Measurements from ENCODE around the gene LRP5. TPM values are rescaled to one million over a fixed set of nuclear protein-coding genes. Genes with fewer than 3 reads are reported as not detected.

LRP5 gene
- total RNA-seq, 1 experiment from 2014 or later, result 55.2 TPM

GRCh38 chr11:68431984-68432645 is 119.7 kb downstream of the LRP5 start:
- no TSS peak for BruUV-seq (replicated peaks)
- H3K4me3 ChIP-seq (replicated peaks in 1 of 2; ENCODE audit: low read depth in 1 of 2, low read length in 2 of 2), result no peak overlapping the region
- H2AFZ ChIP-seq (ENCODE audit: low read depth, low read length, poor library complexity, severe bottlenecking), result no peak overlapping the region
- H3K9me3 ChIP-seq (ENCODE audit: control insufficient read depth in 1 of 2, insufficient read depth in 1 of 2, low read depth in 1 of 2, low read length in 2 of 2), result peaks cover 6 to 7% of the 10 kb centered on the region in 2 experiments; a peak in 2 of 4 replicates
- no peak for TF ChIP-seq ZBTB33 (IDR thresholded peaks at IDR 0.05; ENCODE audit: extremely low read depth, insufficient replicate concordance, low read length)
- no peak for TF ChIP-seq TCF7L2 (IDR thresholded peaks at IDR 0.05; ENCODE audit: borderline replicate concordance, extremely low read depth, insufficient read depth, insufficient read length)
- peaks cover 0 to 8% of the 10 kb centered on the region in 2 experiments; a peak in 2 of 4 replicates for H3K4me1 ChIP-seq (ENCODE audit: control insufficient read depth in 1 of 2, insufficient read depth in 2 of 2, low read length in 2 of 2)
- RAD21 ChIA-PET (ENCODE audit: low non-redundant PET in 1 of 2, low total read pairs in 2 of 2, uncharacterized antibody in 2 of 2, unreplicated experiment in 2 of 2), result no interaction called here
- intact Hi-C loops (cut with micrococcal nuclease), result no loop called here
- H4K20me1 ChIP-seq (ENCODE audit: insufficient read depth), result no peaks in the 10 kb centered on the region
- CTCF ChIA-PET, result no interaction called here
- H3K36me3 ChIP-seq (ENCODE audit: control insufficient read depth in 1 of 2, insufficient read depth in 2 of 2, low read length in 2 of 2), result peaks cover 8 to 23% of the 10 kb centered on the region in 2 experiments; a peak in 3 of 4 replicates
- ATAC-seq (no peak), DNase-seq (ENCODE audit: low read depth, low spot score) (no peak)
- H3K27me3 ChIP-seq (ENCODE audit: insufficient read depth, low read length), result no peaks in the 10 kb centered on the region
- POLR2A ChIA-PET, result no interaction called here
- H3K9ac ChIP-seq (ENCODE audit: low read length), result no peak overlapping the region
- no peaks in the 10 kb centered on the region for H3K79me2 ChIP-seq (ENCODE audit: insufficient read depth, low read length)
- no peaks in the 10 kb centered on the region for H3K9me2 ChIP-seq (ENCODE audit: insufficient read depth)
- H3K4me2 ChIP-seq (ENCODE audit: low read length), result no peak overlapping the region
- no peak overlapping the region for H3K27ac ChIP-seq (ENCODE audit: low read depth, low read length)

GRCh38 chr11:68432874-68433273 is 120.5 kb downstream of the LRP5 start:
- POLR2A ChIA-PET, result no interaction called here

More at GRCh38 chr11:68432874-68433273, 120.5 kb downstream of the LRP5 start:
- Histone ChIP-seq H3K4me2 (ENCODE audit: low read length) (no peak overlapping the region), H3K9me2 (ENCODE audit: insufficient read depth) (no peaks in the 10 kb centered on the region), H3K27ac (ENCODE audit: low read depth, low read length) (no peak overlapping the region), H3K4me3 (replicated peaks in 1 of 2; ENCODE audit: low read depth in 1 of 2, low read length in 2 of 2) (no peak overlapping the region), H3K79me2 (ENCODE audit: insufficient read depth, low read length) (no peaks in the 10 kb centered on the region), H2AFZ (ENCODE audit: low read depth, low read length, poor library complexity, severe bottlenecking) (no peak overlapping the region), H3K9me3 (ENCODE audit: control insufficient read depth in 1 of 2, insufficient read depth in 1 of 2, low read depth in 1 of 2, low read length in 2 of 2) (peaks cover 6 to 7% of the 10 kb centered on the region in 2 experiments; a peak in 2 of 4 replicates), H3K36me3 (ENCODE audit: control insufficient read depth in 1 of 2, insufficient read depth in 2 of 2, low read length in 2 of 2) (peaks cover 8 to 23% of the 10 kb centered on the region in 2 experiments; a peak in 3 of 4 replicates), H3K9ac (ENCODE audit: low read length) (no peak overlapping the region), H4K20me1 (ENCODE audit: insufficient read depth) (no peaks in the 10 kb centered on the region), H3K4me1 (ENCODE audit: control insufficient read depth in 1 of 2, insufficient read depth in 2 of 2, low read length in 2 of 2) (peaks cover 0 to 15% of the 10 kb centered on the region in 2 experiments; a peak in 2 of 4 replicates), H3K27me3 (ENCODE audit: insufficient read depth, low read length) (no peaks in the 10 kb centered on the region)
- no peak for DNase-seq (ENCODE audit: low read depth, low spot score)
- intact Hi-C loops (cut with micrococcal nuclease), result no loop called here
- ChIA-PET CTCF (no interaction called here), RAD21 (ENCODE audit: low non-redundant PET in 1 of 2, low total read pairs in 2 of 2, uncharacterized antibody in 2 of 2, unreplicated experiment in 2 of 2) (no interaction called here)
- no peak for ATAC-seq
- BruUV-seq (replicated peaks), result no TSS peak
- TF ChIP-seq SP1 (IDR thresholded peaks at IDR 0.05; ENCODE audit: low read depth), result no peak
- TF ChIP-seq EZH2 (IDR thresholded peaks at IDR 0.05), result no peak
- no peak for TF ChIP-seq JUND (IDR thresholded peaks at IDR 0.05)
- TF ChIP-seq POLR2AphosphoS5 (IDR thresholded peaks at IDR 0.05; ENCODE audit: low read depth, low read length), result no peak
- no peak for TF ChIP-seq RAD21 (IDR thresholded peaks at IDR 0.05; ENCODE audit: low read depth)
- TF ChIP-seq CBX3 (IDR thresholded peaks at IDR 0.05; ENCODE audit: low read depth), result no peak
- no peak for TF ChIP-seq FOSL1 (IDR thresholded peaks at IDR 0.05; ENCODE audit: low read depth)
- no peak for TF ChIP-seq EGR1 (IDR thresholded peaks at IDR 0.05; ENCODE audit: low read depth)
- TF ChIP-seq TCF7L2 (IDR thresholded peaks at IDR 0.05; ENCODE audit: borderline replicate concordance, extremely low read depth, insufficient read depth, insufficient read length), result no peak
- TF ChIP-seq CEBPB (IDR thresholded peaks at IDR 0.05; ENCODE audit: low read depth), result no peak
- no peak for TF ChIP-seq CTCF (IDR thresholded peaks at IDR 0.05 in 2 of 3, conservative IDR thresholded peaks at IDR 0.05 in 1 of 3; ENCODE audit: borderline replicate concordance in 1 of 3, insufficient read depth in 1 of 3, low read depth in 2 of 3, low read length in 2 of 3)
- no peak for TF ChIP-seq ZFX (IDR thresholded peaks at IDR 0.05)
- no peak for TF ChIP-seq SIN3A (IDR thresholded peaks at IDR 0.05; ENCODE audit: low read depth)

All from HCT116 (cell line).